ENCODE results near the gene PHF20.
"Not testable (repeated sequence)": the region's sequence is repeated elsewhere in the genome, so short reads cannot be mapped to it uniquely, and the experiment has no call there.

Gene PHF20

DNA sequence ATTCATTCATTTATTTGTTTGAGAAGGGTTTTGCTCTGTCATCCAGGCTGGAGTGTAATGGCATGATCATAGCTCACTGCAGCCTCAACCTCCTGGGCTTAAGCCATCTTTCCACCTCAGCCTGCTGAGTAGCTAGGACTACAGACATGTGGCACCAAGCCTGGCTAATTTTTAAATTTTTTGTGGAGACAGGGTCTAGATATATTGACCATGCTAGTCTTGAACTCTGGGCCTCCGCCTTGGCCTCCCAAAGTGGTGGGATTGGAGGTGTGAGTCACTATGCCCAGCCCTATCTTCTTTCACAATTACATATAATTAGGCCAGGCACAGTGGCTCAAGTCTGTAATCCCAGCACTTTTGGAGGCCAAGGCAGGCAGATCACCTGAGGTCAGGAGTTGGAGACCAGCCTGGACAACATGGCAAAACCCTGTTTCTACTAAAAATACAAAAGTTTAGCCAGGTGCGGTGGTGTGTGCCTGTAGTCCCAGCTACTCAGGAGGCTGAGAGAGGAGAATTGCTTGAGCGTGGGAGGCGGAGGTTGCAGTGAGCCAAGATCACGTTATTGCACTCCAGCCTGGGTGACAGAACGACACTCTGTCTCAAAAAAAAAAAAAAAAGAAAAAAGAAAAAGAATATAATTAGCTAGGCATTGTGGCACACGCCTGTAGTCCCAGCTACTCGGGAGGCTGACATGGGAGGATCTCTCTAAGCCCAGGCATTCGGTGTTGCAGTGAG, 110.8 kb downstream of the PHF20 start:
- in situ Hi-C loops (cut with HindIII; ENCODE audit: low sequenced_read_pairs), result not testable (repeated sequence)

DNA sequence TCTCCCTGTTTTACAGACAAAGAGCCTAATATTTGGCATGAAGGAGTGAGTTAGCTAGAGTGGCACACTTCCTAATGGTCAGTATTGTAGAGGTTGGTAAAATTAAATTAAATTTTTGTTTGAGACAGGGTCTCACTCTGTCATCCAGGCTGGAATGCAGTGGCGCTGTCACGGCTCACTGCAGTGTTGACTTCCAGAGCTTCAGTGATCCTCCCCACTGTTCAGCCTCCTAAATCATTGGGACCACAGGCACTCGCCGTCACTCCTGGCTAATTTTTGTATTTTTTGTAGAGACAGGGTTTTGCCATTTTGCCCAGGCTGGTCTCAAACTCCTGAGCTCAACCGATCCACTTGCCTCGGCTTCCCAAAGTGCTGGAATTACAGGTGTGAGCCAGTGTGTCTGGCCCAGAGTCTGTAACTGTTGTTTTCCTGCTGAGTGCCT, 111.5 kb downstream of the PHF20 start:
- in situ Hi-C loops (cut with HindIII; ENCODE audit: low sequenced_read_pairs), result no loop called here

GRCh38 chr20:35883778-35884540, 112.1 kb downstream of the PHF20 start:
- in situ Hi-C loops (cut with HindIII; ENCODE audit: low sequenced_read_pairs), result no loop called here

- in situ Hi-C loops (cut with HindIII; ENCODE audit: low sequenced_read_pairs), result no loop called here
Observed at GRCh38 chr20:35884541-35884865, 112.7 kb downstream of the PHF20 start.

DNA sequence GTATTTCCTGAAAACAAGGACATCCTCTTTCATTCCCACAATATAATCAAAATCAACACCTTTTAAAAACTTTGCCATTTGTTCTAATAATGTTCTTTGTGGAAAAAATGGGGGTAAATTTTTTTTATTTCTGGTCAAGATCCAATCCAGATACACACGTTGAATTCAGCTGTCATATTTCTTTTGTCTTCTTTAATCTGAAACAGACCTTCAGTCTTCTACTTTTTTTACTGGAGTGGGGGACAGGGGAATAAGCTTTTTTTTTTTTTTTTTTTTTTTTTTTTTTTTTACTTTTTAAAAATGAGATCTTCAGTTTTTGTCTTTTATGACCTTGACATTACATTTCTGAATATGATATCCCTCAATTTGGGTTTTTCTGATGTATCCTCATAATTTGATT, 113.4 kb downstream of the PHF20 start:
- in situ Hi-C loops (cut with HindIII; ENCODE audit: low sequenced_read_pairs), result no loop called here

DNA sequence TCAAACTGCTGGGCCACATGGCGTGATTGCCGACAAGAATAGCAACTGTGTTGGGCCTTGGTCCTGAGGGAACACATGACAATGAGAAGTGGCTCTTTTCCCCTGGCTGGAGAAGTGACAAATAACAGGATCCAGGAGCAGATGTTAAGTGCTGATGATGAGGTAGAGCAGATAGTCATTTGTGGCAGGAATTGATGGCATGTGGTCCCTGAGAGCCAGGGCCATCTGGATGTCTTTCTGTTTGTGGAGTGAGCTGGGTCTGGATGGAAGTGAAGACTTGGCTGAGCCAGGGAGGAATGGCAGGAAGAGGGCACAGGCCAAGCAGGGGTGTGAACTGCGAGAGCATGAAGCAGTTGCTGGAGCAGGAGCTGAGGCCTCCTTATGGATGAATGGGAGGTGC, 114.7 kb downstream of the PHF20 start:
- in situ Hi-C loops (cut with HindIII; ENCODE audit: low sequenced_read_pairs), result no loop called here

DNA sequence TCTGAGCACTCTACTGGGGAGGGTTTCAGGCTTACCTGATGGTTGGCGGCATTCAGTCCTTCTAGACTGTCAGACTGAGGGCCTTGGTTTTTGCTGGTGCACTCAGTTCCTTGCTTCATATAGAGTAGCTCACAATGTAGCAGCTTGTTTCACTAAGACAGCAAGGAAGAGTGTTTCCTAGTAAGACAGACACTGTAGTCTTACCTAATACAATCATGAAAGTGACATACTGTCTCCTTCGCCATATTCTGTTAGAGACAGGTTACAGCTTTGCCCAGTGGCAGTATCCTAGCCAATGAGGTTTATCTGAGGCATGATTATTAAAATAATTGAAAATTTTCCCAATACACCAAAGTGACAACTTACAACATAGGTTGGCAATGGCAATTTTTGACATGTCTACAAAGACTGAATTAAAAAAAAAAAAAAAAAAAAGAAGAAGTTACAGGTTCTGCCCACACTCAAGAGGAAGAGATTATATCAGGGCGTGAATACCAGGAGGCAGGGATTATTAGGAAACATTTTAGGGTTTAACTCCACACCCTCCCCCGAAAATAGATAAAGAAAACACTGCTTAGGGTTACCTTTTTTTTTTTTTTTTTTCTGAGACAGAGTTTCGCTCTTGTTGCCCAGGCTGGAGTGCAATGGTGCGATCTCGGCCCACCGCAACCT, 115.7 kb downstream of the PHF20 start:
- in situ Hi-C loops (cut with HindIII; ENCODE audit: low sequenced_read_pairs), result no loop called here

- in situ Hi-C loops (cut with HindIII; ENCODE audit: low sequenced_read_pairs), result no loop called here
Observed at GRCh38 chr20:35888657-35889056, 116.8 kb downstream of the PHF20 start.

DNA sequence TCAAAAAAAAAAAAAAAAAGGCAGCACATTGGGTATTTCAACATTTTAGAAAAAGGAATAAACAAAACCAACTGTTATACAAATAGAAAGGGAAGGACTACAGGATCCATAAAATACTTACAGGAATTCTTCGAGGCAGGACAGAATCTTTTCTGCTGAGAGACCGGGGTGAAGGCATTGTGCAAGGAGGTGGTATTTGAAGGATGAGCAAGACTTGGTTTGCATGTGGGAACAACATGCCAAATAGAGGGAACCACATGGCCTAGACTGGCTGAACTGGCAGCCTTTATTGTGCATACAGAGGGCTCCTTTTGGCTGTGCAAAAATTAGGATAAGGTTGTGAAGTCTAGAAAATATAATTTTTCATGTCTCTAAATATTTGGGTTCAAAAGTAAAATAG, 119.6 kb downstream of the PHF20 start:
- in situ Hi-C loops (cut with HindIII; ENCODE audit: low sequenced_read_pairs), result no loop called here

GRCh38 chr20:35892871-35893270, 121.1 kb downstream of the PHF20 start:
- in situ Hi-C loops (cut with HindIII; ENCODE audit: low sequenced_read_pairs), result no loop called here

- in situ Hi-C loops (cut with HindIII; ENCODE audit: low sequenced_read_pairs), result no loop called here
Observed at GRCh38 chr20:35893942-35894341, 122.1 kb downstream of the PHF20 start.

- in situ Hi-C loops (cut with HindIII; ENCODE audit: low sequenced_read_pairs), result not testable (repeated sequence)
Observed at GRCh38 chr20:35895516-35895915, 123.7 kb downstream of the PHF20 start.

- in situ Hi-C loops (cut with HindIII; ENCODE audit: low sequenced_read_pairs), result no loop called here
Observed at GRCh38 chr20:35899064-35899463, 127.2 kb downstream of the PHF20 start.

DNA sequence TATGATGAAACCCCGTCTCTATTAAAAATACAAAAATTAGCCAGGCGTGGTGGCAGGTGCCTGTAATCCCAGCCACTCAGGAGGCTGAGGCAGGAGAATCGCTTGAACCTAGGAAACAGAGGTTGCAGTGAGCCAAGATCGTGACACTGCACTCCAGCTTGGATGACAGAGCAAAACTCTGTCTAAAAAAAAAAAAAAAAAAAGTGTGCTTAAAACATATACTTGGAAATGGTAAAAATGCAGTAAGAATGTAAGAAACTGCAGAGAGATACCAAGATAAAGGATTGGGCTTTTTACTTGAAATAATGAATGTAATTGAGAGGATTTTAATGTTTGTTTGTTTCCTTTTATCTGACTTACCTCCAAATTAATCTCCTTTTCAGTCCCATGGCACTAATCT, 129.4 kb downstream of the PHF20 start:
- in situ Hi-C loops (cut with HindIII; ENCODE audit: low sequenced_read_pairs), result not testable (repeated sequence)

GRCh38 chr20:35901678-35902544, 130.1 kb downstream of the PHF20 start:
- in situ Hi-C loops (cut with HindIII; ENCODE audit: low sequenced_read_pairs), result no loop called here

GRCh38 chr20:35902545-35902941, 130.7 kb downstream of the PHF20 start:
- in situ Hi-C loops (cut with HindIII; ENCODE audit: low sequenced_read_pairs), result no loop called here

DNA sequence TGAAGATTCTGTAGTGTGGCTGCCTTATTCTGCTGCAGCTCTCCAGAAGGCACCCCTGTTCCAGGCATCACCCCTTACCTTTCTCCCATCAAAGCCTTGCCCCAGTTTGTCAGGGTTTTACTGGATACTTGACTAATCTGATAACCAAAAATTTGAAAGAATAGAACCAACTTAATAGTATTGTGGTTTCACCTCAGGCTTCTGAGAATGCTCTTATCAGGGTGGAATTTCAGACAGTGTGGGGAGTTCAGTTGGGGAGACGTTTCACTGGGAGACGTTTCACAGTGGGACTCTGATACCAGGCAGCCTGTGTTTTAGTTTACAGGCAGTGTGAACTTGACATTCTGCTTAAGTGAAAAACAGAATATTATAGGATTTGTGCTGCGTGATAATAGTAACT, 132.0 kb downstream of the PHF20 start:
- in situ Hi-C loops (cut with HindIII; ENCODE audit: low sequenced_read_pairs), result no loop called here

- in situ Hi-C loops (cut with HindIII; ENCODE audit: low sequenced_read_pairs), result no loop called here
Observed at GRCh38 chr20:35904982-35905663, 133.3 kb downstream of the PHF20 start.

- in situ Hi-C loops (cut with HindIII; ENCODE audit: low sequenced_read_pairs), result no loop called here
Observed at GRCh38 chr20:35907017-35907701, 135.3 kb downstream of the PHF20 start.

- in situ Hi-C loops (cut with HindIII; ENCODE audit: low sequenced_read_pairs), result no loop called here
Observed at GRCh38 chr20:35908007-35908406, 136.2 kb downstream of the PHF20 start.
